Activated CD4-positive, alpha-beta T cell treated with anti-CD3 and anti-CD28 coated beads, Interleukin-2, amount 50 U/mL, for 48 hours (primary cell): ENCODE results near the gene RNF149.
"Not testable (repeated sequence)": the region's sequence is repeated elsewhere in the genome, so short reads cannot be mapped to it uniquely, and the experiment has no call there.

Source experiments
- DNase-seq, 2 experiments: peaks; one replicate each; pipeline ENCODE4 v3.0.0-alpha.2; 2020

The RNF149 gene

GRCh38 chr2:101253703-101254450 lies 54.6 kb downstream of the RNF149 start:
- no peak for DNase-seq

DNA sequence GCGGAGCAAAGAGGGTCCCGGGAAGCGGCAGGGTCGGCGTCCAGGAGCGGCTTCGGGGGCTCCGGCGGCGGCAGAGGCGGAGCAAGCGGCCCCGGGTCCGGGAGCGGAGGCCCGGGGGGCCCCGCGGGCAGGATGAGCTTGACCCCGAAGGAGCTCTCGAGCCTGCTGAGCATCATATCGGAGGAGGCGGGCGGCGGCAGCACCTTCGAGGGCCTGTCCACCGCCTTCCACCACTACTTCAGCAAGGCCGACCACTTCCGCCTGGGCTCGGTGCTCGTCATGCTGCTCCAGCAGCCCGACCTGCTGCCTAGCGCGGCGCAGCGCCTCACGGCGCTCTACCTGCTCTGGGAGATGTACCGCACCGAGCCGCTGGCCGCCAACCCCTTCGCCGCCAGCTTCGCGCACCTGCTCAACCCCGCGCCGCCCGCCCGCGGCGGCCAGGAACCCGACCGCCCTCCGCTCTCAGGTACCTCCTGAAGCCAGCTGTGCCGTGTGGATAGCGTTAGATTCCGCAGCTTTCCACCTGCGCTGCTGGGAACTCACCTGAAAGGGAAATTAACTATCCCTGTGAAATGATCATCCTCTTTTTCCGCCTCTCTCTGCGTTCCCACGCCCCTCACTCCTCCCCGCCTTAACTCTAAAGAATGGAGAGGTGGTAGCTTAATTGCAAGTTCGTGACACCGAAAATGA lies 55.3 kb downstream of the RNF149 start:
- DNase-seq: peak; percentile 69 to 73

- DNase-seq: peak; percentile 99
Observed at GRCh38 chr2:101252408-101253012, 56.0 kb downstream of the RNF149 start, which contains the start of gene CNOT11. TSS of gene CNOT11 (plus strand) at chr2:101252886. CDS start at chr2:101252965, 79 bp downstream.

GRCh38 chr2:101251844-101252407 lies 56.6 kb downstream of the RNF149 start:
- DNase-seq: no peak

DNA sequence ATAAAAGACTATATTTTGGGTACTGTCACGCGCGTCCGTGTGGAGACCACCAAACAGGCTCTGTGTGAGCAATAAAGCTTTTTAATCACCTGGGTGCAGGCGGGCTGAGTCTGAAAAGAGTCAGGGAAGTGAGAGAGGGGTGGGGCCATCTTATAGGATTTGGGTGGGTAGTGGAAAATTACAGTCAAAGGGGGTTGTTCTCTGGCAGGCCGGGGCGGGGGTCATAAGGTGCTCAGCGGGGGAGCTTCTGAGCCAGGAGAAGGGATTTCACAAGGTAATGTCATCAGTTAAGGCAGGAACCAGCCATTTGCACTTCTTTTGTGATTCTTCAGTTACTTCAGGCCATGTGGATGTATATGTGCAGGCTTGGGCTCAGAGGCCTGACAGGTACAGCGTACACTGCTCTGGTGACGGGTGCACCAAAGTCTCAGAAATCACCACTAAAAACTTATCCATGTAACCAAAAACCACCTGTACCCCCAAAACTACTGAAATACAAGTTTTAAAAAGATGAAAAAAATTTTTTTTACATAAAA lies 57.2 kb downstream of the RNF149 start:
- DNase-seq: not testable (repeated sequence)

- no peak for DNase-seq
Observed at GRCh38 chr2:101249826-101250225, 58.7 kb downstream of the RNF149 start.

DNA sequence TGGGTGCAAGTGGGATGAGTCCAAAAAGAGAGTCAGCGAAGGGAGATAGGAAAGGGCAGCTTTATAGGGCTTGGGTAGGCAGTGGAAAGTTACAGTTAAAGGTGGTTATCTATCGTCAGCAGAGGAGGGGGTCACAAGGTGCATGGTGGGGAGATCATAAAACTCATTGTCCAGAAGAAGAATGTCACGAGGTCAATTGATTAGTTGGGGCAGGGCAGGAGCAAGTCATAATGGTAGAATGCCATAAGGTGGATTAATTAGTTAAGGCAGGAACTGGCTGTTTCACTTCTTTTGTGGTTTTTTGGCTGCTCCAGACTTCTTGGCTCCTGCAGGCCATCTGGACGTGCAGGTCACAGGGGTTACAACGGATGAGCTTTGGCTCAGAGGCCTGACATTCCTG lies 59.7 kb downstream of the RNF149 start:
- not testable (repeated sequence) for DNase-seq

DNA sequence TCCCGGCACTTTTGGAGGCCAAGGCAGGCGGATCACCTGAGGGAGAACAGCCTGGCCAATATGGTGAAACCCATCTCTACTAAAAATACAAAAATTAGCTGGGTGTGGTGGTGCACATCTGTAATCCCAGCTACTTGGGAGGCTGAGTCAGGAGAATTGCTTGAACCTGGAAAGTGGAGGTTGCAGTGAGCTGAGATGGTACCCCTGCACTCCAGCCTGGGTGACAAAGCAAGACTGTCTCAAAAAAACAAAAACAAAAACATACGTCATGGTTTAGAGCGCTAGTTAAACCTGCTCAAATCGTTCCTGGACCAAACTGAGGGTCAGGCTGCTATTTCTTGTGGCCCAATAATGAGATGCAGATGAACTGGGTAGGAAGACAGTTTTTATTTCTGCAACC lies 63.0 kb downstream of the RNF149 start:
- not testable (repeated sequence) for DNase-seq

- not testable (repeated sequence) for DNase-seq
Observed at GRCh38 chr2:101244899-101245298, 63.6 kb downstream of the RNF149 start.

DNA sequence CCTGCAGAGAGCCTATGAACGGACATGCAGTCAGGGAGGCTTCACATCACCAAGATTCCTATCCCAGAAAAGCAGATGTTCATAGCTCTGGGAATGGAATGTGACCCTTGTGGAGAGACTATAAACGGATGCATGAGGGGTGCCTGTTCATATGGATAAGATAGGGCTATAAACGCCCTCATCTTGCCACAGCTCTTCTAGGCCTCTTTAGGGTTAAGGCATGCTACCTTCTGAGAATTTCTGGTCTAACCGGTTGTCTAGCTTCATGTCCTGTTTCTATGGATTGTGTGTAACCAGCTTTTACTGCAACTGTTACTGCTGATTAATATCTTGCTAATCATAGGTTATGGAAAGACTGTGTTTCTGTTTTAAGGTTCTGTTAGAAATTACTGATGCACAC lies 64.1 kb downstream of the RNF149 start:
- DNase-seq: not testable (repeated sequence)

- no peak for DNase-seq
Observed at GRCh38 chr2:101241158-101241557, 67.3 kb downstream of the RNF149 start.

GRCh38 chr2:101240694-101241093 lies 67.8 kb downstream of the RNF149 start:
- not testable (repeated sequence) for DNase-seq

DNA sequence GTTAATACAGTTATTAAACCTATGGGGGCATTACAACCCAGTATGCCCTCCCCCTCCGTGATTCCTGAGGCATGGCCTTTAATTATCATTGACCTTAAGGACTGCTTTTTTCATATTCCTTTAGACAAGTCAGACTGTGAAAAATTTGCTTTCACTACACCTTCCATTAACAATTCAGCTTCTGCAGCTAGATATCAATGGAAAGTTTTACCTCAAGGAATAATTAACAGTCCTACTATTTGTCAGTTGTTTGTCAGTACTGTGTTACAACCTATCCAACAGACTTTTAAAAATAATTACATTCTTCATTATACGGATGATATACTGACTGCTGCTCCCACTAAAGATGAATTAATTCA lies 68.8 kb downstream of the RNF149 start:
- DNase-seq: not testable (repeated sequence)

DNA sequence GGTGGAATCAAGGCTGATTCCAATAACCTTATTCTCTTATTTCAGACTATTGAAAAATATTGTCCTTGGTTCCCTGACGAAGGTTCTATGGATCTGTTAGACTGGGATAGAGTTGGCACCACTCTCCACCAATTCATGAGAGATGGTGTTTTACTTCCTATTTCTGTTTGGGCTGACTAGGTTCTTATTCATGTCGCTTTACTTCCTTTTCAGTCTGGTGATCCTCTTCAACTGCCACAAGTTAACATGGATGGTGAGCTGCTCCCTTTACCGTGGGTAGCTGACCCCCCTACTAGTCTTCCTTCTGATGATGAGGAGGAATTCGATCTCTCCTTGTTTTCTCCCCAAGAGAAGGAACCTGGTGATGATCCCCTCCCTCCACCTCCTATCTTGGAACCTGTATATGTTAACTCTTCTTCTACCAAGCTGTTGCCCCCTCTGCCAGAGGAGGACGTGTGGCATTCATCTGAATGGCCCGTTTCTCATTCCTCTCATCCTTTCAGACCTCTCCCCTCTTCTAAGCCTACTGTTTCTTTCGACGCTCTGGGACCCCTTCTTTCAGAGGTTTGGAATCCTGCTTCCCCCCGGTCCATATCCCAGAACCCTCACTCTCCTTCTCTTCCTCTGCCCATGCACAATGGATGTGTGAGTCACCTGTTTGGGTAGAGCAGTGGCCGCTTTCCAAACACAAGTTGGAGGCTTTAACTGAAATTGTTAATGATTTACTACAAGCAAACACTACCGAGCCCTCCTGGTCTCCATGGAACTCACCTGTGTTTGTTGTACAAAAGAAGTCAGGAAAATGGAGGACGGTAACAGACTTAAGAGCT lies 69.4 kb downstream of the RNF149 start:
- no peak for DNase-seq

DNA sequence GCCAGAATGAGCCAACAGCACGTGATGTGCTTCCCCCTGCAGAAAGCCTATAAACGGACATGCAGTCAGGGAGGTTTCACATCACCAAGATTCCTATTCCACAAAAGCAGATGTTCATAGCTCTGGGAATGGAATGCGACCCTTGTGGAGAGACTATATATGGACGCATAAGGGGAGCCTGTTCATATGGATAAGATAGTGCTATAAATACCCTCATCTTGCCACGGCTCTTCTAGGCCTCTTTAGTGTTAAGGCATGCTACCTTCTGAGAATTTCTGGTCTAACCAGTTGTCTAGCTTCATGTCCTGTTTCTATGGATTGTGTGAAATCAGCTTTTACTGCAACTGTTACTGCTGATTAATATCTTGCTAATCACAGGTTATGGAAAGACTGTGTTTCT lies 70.6 kb downstream of the RNF149 start:
- not testable (repeated sequence) for DNase-seq

DNA sequence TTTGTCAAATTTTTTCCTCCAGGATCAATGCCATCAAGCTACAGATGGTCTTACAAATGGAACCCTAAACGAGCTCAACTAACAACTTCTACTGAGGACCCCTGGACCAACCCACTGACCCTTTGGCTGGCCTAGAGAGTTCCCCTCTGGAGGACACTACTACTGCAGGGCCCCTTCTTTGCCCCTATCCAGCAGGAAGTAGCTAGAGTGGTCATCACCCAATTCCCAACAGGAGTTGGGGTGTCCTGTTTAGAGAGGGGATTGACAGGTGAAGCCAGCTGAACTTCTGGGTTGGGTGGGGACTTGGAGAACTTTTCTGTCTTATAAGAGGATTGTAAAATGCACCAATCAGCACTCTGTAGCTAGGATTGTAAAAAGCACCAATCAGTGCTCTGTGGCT lies 72.5 kb downstream of the RNF149 start:
- not testable (repeated sequence) for DNase-seq

DNA sequence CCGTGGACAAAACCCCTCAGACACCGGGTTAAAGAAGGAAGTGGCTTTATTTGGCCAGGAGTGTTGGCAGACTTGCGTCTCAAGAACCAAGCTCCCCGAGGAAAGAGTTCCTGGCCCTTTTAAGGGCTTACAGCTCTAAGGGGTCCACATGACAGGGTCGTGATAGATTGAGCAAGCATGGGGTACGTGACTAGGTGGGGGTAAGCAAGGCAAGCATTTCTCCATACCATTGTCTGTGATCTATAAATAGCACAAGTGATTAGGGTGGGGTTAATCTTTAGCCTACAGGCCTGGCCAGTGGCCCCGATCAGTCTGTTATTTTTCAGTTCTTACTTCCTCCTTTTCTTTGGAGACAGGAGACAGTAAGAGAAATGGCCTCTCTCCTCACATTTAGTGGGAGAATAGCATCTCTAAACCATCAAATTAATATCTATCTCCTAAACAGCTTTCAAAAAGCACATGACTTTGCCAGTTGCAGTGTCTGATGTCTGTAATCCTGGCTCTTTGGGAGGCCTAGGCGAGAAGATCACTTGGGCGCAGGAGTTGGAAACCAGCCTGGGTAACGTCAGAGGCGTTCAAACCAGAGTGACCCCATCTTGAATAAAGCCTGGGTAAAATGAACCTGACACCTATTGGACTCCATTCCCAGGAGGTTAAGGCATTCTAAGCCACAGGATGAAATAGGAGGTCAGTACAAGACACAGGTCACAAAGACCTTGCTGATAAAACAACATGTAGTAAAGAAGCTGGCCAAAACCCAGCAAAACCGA lies 74.1 kb downstream of the RNF149 start:
- no peak for DNase-seq

GRCh38 chr2:101232770-101233169 lies 75.7 kb downstream of the RNF149 start:
- no peak for DNase-seq

- DNase-seq: no peak
Observed at GRCh38 chr2:101231937-101232730, 76.4 kb downstream of the RNF149 start.

DNA sequence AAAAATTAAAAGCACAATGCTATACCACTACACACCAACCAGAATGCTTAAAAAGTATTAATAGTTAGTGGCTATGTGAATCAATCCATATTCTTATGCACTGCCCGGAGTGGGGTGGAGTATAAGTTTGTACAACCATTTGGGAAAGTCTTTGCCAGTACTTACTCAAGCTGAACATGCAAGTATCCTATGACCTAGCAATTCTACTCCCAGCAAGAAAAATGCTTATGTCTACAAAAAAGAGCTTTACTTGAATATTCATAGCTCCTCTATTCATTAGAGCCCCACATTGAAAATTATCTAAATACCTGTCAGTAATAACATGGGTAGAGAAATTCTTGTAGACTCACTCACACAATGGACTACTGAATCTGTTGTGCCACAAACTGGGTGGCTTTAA lies 77.3 kb downstream of the RNF149 start:
- DNase-seq: no peak

GRCh38 chr2:101230541-101231001 lies 77.9 kb downstream of the RNF149 start:
- no peak for DNase-seq
